22Rv1 (cell line): ENCODE measurements around the gene MELTF.

Source experiments
- CTCF ChIP-seq: fragments of 450-650 bp; IDR thresholded peaks from 2 replicates; pipeline ENCODE4 v1.5.1; 2017; ENCODE audit warnings: mild to moderate bottlenecking
- ZFX ChIP-seq: fragments of 450-650 bp; IDR thresholded peaks from 2 replicates; pipeline ENCODE4 v1.6.1; 2017; ENCODE audit warnings: antibody characterized with exemption, borderline replicate concordance

GRCh38 chr3:196965112-196965803, 64.4 kb downstream of the MELTF start:
- TF ChIP-seq CTCF (no peak), ZFX (no peak)
